HG03060 (cell line): ENCODE measurements around the gene TBX1.
"Not testable (repeated sequence)": the region's sequence is repeated elsewhere in the genome, so short reads cannot be mapped to it uniquely, and the experiment has no call there.

Experiments used
- ATAC-seq: cut with Tn5 transposase; IDR thresholded peaks from one replicate; pipeline ENCODE4 v1.9.1; 2021; ENCODE audit warnings: low read depth, moderate number of reproducible peaks; ENCODE audit not compliant: unreplicated experiment

The TBX1 gene

DNA sequence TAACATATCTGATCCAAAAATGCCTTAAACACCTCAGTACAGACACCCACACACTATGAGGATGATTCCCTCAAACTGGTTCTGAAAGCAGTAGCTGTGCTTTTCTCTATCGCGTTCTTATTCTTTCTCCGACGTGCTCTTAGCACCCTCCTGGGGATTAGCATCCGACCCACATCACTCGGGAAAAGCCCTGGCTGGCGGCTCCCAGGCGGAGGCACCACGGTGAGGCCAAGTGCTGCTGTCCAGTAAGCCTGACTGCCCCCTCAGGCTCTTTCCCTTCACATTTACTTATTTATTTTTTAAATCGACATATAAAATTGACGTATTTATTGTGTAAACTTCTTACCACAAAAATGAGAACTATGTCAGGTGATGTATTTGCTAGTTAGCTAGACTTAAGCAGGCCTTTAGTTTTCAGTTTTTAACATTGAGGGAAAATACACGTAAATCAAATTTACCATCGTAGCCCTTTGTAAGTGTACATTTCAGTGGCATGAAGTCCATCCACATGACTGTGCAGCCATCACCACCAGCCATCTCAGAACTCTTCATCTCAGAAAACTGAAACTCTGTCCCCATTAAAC is 19.2 kb downstream of the TBX1 start:
- ATAC-seq: no peak

- no peak for ATAC-seq
These were observed 22.0 kb downstream of the TBX1 start for GRCh38 chr22:19782533-19782932.

GRCh38 chr22:19783586-19784383 is 23.2 kb downstream of the TBX1 start:
- no peak for ATAC-seq

DNA sequence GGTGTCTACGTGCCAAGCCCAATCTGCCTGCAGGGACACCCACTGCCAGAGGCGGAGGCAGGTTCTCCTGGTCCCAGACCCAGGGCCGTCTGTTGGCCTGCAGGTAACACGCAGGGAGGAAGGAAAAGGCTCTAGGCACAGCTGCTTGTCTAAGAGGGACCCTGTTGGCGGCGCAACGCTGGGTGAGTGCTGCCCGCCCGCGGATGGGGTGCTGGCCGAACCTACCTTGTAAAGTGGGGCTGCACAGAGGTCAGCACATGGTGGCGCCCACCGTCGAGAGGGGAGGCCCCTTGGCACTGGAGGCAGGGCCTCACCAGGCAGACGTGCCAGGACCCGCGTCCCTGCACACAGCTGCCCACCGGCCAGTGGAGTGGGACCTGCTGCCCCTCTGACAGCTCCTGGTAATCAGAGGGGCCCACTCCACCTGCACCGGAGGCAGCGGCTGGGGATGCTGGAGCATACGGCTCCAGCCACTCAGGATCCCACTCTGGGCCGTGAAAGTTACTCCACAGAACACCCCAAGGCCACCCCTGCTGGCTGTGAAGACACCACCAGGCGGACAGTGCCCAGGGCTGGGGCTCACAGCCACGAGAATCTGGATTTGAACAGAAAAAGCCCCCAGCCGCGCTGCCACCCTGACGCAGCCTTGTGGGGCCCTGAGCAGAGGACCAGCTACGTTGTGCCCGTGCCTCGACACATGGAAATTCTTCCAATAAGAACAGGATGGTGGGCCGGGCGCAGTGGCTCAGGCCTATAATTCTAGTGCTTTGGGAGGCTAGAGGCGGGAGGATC is 24.0 kb downstream of the TBX1 start:
- ATAC-seq: no peak

- ATAC-seq: no peak
These were observed 25.1 kb downstream of the TBX1 start for GRCh38 chr22:19785461-19786263.

- no peak for ATAC-seq
These were observed 25.6 kb downstream of the TBX1 start for GRCh38 chr22:19786264-19786585.

DNA sequence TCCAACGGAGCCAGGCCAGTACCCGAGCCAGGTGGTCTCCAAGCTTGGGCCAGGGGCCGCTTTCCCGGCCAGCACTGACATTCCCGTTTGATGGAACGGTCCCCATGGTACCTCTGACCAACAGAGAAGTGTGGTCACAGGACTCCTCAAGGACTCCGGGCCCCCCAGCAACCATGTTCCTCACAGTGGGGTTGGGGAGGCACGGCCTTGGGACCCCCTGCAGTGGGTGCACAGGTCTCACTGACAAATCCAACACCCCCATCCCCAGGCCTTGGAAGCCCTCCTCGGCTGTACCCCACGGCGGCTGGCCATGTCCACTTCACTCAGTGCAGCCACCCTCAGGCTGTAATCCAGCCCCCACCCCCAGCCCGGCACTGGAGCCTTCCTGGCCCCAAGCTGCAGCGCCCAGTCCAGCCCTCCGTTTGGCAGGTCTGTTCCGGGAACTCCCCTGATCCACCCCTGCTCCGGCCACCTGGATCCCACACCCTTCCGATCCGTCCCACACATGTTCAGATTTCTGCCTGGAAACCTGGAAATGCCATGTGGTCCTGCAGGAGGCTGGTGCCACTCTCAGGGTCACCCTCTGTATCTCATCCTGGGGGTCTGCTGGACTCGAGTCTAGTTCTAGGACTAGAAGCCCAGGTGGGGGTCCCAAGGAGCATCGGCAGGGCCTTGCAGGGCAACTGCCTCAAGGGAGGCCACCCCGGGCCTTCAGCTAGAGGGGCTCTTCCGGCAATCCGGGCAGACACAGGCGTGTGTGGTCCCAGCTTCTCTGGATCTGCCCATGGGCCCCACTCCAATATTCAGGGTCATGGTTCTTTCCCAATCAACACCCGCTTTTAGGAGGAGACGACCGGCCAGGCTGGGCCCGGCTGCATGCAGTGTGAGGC is 26.6 kb downstream of the TBX1 start:
- no peak for ATAC-seq

DNA sequence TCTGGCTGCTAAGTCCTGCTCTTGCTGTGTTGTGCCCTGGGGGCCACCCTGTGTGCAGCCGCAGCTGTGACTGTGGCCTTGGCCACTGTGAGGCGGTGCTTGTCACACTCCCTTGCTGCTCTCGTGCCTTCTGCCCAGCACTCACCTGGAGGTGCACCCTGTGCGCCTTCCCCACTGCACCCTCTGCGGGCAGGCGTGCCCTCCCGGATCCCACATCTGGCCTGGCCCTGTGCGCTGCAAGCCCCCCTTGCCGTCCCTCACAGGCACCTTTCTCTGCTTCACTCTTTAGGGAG is 27.2 kb downstream of the TBX1 start:
- ATAC-seq: no peak

GRCh38 chr22:19788661-19789225 is 28.2 kb downstream of the TBX1 start:
- ATAC-seq: no peak

GRCh38 chr22:19789406-19789805 is 28.8 kb downstream of the TBX1 start:
- ATAC-seq: no peak

- no peak for ATAC-seq
These were observed 29.2 kb downstream of the TBX1 start for GRCh38 chr22:19789828-19790227.

- ATAC-seq: no peak
These were observed 30.7 kb downstream of the TBX1 start for GRCh38 chr22:19791243-19791642.

GRCh38 chr22:19791894-19792293 is 31.3 kb downstream of the TBX1 start:
- ATAC-seq: no peak

DNA sequence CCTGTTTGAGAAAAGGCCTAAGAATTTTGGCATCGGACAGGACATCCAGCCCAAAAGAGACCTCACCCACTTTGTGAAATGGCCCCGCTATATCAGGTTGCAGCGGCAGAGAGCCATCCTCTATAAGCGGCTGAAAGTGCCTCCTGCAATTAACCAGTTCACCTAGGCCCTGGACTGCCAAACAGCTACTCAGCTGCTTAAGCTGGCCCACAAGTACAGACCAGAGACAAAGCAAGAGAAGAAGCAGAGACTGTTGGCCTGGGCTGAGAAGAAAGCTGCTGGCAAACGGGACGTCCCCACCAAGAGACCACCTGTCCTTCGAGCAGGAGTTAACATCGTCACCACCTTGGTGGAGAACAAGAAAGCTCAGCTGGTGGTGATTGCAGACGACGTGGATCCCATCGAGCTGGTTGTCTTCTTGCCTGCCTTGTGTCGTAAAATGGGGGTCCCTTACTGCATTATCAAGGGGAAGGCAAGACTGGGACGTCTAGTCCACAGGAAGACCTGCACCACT is 31.9 kb downstream of the TBX1 start:
- ATAC-seq: not testable (repeated sequence)

GRCh38 chr22:19793161-19793560 is 32.6 kb downstream of the TBX1 start:
- ATAC-seq: no peak

- ATAC-seq: no peak
These were observed 33.2 kb downstream of the TBX1 start for GRCh38 chr22:19793661-19794310.

DNA sequence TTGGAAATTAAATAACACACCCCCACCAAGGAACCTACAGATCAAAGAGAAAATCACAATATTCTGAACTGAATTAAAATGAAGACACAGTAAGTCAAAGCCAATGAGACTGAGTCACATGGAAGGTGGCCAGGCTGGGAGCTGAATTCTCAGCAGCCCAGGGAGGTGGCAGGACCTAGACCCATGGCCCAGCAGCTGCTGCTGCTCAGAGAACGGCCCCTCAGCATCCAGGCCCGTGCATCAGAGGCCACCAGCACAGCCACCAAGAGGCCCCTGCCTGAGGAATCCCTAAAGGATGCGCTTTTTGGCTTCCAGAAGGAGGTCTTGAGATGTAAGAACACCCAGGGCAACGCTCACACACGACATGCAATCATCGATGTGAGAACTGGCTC is 35.0 kb downstream of the TBX1 start:
- no peak for ATAC-seq

- no peak for ATAC-seq
These were observed 35.6 kb downstream of the TBX1 start for GRCh38 chr22:19796160-19796559.
